T-helper 2 cell treated with Interferon-gamma antibody and Interleukin-4, amounts not matched to agents 5 μg/mL and 100 μg/mL, for 36 hours (primary cell): ENCODE measurements around the gene PJA2.

Experiments
- DNase-seq: peaks from one replicate; pipeline ENCODE4 v3.0.0; 2021; ENCODE audit warnings: low spot score
- H3K27ac Mint-ChIP-seq: one replicate; pipeline ENCODE4 v1.8.0; 2021; ENCODE audit warnings: mild to moderate bottlenecking, mixed read lengths
- H3K27me3 Mint-ChIP-seq: one replicate; pipeline ENCODE4 v1.8.0; 2021; ENCODE audit warnings: low read depth, mixed read lengths
- H3K36me3 Mint-ChIP-seq: one replicate; pipeline ENCODE4 v1.8.0; 2021; ENCODE audit warnings: low read depth, mixed read lengths
- H3K4me1 Mint-ChIP-seq: one replicate; pipeline ENCODE4 v1.8.0; 2021; ENCODE audit warnings: low read depth, mixed read lengths
- H3K4me3 Mint-ChIP-seq: one replicate; pipeline ENCODE4 v1.8.0; 2022; ENCODE audit warnings: mild to moderate bottlenecking, moderate library complexity, mixed read lengths
- H3K9me3 Mint-ChIP-seq: one replicate; pipeline ENCODE4 v1.8.0; 2021; ENCODE audit warnings: mixed read lengths

The PJA2 gene

DNA sequence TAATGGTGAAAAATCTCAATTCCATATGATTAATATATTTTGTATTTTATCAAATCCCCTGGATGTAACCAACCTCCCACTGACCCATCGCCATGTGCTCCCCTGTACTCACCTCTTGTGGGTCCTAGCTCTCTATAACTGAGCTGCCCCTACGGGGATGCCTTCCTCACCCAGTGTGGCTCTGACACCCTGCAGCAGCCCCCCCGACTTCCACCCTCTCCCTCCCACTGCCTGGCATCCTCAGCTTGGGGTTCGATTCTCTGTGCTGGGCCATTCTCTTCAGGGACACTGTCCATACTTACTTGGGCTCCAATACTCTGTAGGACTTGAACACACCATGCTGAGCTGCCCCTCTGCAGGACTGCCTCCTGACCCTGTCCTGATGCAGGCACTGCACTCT, 87.1 kb downstream of the PJA2 start:
- Mint-ChIP-seq H3K36me3 (no peaks in the 10 kb centered on the region), H3K4me3 (no peak overlapping the region), H3K9me3 (no peaks in the 10 kb centered on the region), H3K27me3 (no peaks in the 10 kb centered on the region), H3K27ac (no peak overlapping the region), H3K4me1 (no peaks in the 10 kb centered on the region)
- no peak for DNase-seq

DNA sequence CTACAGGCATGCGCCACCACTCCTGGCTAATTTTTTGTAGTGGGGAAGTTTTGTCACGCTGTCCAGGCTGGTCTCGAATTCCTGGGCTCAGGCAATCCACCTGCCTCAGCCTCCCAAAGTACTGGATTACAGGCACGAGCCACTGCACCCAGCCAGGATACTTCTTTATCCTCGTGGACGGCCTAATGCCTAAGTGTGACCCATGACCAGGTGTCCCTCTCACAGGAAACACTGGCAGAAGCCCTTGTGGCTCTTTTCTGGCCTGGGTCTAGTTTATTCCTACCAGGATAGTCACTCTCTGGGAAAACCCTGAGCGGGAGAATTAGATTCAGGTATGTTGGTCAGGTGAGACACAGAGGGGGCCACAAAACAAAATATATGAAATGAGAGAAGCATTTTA, 90.4 kb downstream of the PJA2 start:
- H3K36me3 Mint-ChIP-seq = no peaks in the 10 kb centered on the region
- H3K27ac Mint-ChIP-seq = no peak overlapping the region
- H3K9me3 Mint-ChIP-seq = no peaks in the 10 kb centered on the region
- DNase-seq = no peak
- H3K27me3 Mint-ChIP-seq = no peaks in the 10 kb centered on the region
- no peaks in the 10 kb centered on the region for H3K4me1 Mint-ChIP-seq
- no peak overlapping the region for H3K4me3 Mint-ChIP-seq

DNA sequence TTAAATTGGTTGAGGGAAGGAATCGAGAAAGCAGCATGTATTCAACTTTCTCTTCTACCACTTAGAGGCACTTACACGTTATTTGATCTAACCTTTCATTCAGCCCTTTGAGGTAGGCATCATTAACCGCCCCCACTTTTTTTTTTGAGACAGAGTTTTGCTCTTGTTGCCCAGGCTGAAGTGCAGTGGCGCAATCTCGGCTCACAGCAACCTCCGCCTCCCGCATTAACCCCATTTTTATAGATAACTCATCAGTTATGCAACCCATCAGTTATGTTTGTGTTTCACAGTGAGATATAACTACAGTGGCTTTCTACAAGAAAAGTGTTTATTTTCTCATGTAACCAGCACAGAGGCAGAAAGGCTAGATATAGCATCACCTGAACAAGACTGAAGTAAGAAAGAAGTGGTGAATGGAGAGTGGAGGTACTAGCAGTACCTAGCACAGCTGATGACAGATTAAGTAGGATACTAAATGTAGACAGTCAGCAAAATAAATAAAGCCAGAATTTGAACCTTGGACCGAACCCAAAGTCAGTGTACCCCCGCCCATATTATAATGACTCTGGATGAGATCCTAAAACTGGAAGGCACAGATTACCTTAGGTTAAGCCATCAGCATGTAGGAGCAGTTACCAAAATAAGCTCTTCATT, 91.2 kb downstream of the PJA2 start:
- no peak overlapping the region for H3K4me3 Mint-ChIP-seq
- H3K27ac Mint-ChIP-seq = no peak overlapping the region

DNA sequence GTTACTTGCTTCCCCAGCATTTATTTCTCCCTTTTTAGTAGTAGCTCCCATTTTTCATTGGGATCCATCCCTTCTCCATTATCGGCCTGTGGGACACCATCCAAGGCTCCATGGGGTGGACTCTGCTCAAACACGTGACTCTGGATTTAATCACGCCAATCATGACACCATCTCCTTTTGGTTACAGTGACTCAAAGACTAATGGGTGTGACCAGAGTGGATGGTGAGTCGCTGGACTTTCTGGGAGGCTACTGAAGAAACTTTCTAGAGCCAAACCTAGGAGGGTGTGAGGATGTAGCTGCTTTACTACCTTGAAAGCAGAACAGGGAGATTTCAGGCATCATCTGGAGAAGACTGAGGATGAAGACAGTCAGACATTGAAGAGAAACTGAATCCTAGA, 93.1 kb downstream of the PJA2 start:
- Mint-ChIP-seq H3K4me3 (no peak overlapping the region), H3K36me3 (no peaks in the 10 kb centered on the region), H3K9me3 (no peaks in the 10 kb centered on the region), H3K27ac (no peak overlapping the region), H3K27me3 (no peaks in the 10 kb centered on the region), H3K4me1 (no peaks in the 10 kb centered on the region)
- DNase-seq = no peak

More for the DNA sequence above, 91.2 kb downstream of the PJA2 start:
- DNase-seq = no peak
- Mint-ChIP-seq H3K36me3 (no peaks in the 10 kb centered on the region), H3K9me3 (no peaks in the 10 kb centered on the region), H3K27me3 (no peaks in the 10 kb centered on the region), H3K4me1 (no peaks in the 10 kb centered on the region)

DNA sequence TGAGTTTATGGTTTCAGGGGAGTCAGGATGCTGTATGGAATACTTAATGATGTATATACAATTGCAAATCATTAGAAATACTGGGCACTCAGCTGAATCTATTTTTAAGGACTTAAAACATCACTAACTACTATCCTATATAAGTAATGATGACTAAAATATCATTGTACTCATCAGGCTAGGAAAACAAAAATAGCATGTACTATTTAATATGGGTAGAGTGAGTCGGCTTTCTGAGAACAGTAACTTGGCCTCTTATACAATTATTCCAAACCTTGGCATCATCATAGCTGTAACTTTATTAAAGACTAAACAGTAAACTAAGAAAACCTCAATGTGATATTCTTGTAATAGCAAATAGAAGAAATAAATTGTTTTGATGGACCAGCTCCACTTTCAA, 94.5 kb downstream of the PJA2 start:
- no peaks in the 10 kb centered on the region for H3K4me1 Mint-ChIP-seq
- DNase-seq = no peak
- no peak overlapping the region for H3K4me3 Mint-ChIP-seq
- no peaks in the 10 kb centered on the region for H3K9me3 Mint-ChIP-seq
- no peak overlapping the region for H3K27ac Mint-ChIP-seq
- no peaks in the 10 kb centered on the region for H3K36me3 Mint-ChIP-seq
- no peaks in the 10 kb centered on the region for H3K27me3 Mint-ChIP-seq

DNA sequence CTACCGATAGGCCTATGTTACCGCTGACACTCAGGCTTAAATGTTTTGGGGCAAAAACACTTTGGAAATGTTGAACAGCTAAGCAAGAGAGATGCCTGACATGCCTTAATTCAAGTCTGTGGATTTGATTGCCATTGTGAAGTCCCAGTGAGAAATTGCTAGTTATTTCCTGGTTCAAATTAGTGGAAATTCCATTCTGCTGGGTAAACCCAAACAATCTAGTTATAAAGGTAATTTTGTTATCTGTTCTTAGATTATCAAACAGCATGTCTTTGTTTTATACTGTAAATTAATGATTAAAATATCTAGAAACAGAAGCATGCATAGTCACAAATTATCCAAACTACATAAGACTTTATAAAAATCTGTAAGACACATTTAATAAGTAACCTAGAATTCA, 96.6 kb downstream of the PJA2 start:
- Mint-ChIP-seq H3K27me3 (no peaks in the 10 kb centered on the region), H3K36me3 (no peaks in the 10 kb centered on the region), H3K4me1 (no peaks in the 10 kb centered on the region)

DNA sequence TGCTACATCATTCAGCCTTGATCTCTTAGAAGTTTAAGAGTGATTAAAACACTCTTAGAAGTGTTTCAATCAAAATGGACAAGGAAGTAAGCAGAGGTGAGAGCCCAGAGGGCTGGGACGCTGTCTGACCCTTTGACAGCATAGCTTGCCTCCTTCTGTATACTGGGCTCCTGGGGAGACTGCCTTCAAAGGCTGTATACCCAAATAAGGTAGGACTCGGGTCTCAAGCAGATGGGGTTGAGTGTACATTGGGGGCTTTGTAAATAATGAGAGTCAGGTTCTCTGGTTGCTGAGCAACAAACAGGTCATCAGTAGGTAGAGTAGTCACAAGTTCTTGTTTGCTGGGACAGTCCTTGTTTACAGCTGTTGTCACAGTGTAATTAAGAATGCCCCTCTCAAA, 97.1 kb downstream of the PJA2 start:
- H3K27me3 Mint-ChIP-seq = no peaks in the 10 kb centered on the region
- DNase-seq = no peak
- no peaks in the 10 kb centered on the region for H3K36me3 Mint-ChIP-seq

More for the DNA sequence above, 96.6 kb downstream of the PJA2 start:
- H3K4me3 Mint-ChIP-seq = no peak overlapping the region
- DNase-seq = no peak
- no peaks in the 10 kb centered on the region for H3K9me3 Mint-ChIP-seq
- no peak overlapping the region for H3K27ac Mint-ChIP-seq

DNA sequence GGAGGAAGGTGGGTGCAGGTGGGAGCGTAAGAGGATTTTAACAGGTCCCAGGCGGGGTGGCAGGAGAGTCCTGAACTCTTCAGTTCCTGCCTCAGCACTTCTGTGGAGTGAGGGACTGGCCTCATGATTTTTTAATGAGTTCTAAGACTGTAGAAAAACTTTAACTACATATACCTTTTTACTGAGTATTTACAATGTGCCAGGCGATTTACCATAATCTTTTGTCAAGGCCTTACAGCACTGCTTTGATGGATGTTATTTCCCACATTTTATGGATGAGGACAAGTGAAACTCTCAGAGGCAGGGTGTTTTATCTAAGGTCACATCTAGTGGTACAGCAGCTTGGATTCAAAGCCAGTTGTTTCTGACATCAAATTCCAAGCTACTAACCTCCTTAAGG, 99.5 kb downstream of the PJA2 start:
- H3K36me3 Mint-ChIP-seq = no peaks in the 10 kb centered on the region
- H3K27me3 Mint-ChIP-seq = no peaks in the 10 kb centered on the region
- H3K9me3 Mint-ChIP-seq = no peaks in the 10 kb centered on the region
- no peak for DNase-seq
- H3K4me1 Mint-ChIP-seq = no peaks in the 10 kb centered on the region
- no peak overlapping the region for H3K4me3 Mint-ChIP-seq
- H3K27ac Mint-ChIP-seq = no peak overlapping the region

More for the DNA sequence above, 97.1 kb downstream of the PJA2 start:
- Mint-ChIP-seq H3K4me3 (no peak overlapping the region), H3K27ac (no peak overlapping the region), H3K4me1 (no peaks in the 10 kb centered on the region), H3K9me3 (no peaks in the 10 kb centered on the region)

DNA sequence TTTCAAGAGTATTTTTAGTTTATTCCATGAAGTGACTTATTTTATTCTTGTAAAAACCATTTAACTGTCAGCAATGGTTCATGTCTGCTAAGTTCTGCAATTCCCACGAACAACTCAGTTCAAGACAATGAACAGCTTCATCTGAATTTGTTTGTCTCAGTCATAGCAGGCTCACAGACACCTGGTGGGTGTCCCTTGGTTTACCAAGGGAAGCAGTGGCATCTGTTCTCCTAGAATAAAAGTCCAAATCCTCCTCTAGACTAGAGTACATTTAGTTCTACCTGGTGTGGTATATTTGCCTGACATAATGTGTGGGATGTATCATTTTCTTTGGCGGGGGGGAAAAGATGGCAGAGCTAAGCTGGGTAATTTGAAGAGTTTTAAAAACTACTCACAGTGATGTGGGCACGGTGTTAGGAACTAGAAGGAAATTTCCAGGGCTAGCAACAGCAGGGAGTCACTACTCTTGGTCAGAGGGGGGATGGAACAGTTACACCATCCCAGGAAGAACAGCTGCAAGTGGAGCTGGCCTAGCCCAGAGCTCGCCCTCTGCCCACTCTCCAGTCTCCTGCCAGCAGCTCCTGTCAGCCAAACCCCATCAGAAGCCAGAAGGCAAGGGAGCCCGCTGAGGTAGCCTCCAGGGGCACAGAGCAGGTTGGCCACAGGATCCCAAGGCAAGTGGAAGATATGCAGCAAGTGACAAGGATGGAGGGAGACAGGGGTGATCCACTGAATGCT, 100.3 kb downstream of the PJA2 start:
- Mint-ChIP-seq H3K4me3 (no peak overlapping the region), H3K4me1 (no peaks in the 10 kb centered on the region), H3K9me3 (no peaks in the 10 kb centered on the region), H3K27ac (no peak overlapping the region), H3K36me3 (no peaks in the 10 kb centered on the region), H3K27me3 (no peaks in the 10 kb centered on the region)
- DNase-seq = no peak

DNA sequence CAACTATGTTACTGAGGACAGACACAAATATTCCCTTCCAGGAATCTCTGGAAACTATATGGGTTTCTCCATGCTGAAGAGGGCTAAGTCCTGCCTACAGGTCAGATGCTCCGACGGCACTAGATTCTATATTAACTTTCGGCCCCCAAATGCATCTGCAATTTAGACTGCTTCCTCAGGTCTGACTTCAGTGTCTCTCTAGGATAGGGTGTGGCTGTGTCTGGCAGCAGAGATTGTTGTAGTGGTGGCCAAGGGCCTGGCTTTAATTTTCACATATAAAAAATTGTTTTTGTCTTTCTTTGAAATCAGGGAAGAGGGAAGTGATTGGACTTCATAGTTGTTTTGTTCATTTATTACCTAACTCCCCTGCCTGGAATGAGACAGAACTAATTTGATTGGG, 101.8 kb downstream of the PJA2 start:
- Mint-ChIP-seq H3K4me3 (no peak overlapping the region), H3K9me3 (no peaks in the 10 kb centered on the region), H3K4me1 (no peaks in the 10 kb centered on the region), H3K36me3 (no peaks in the 10 kb centered on the region), H3K27ac (no peak overlapping the region), H3K27me3 (no peaks in the 10 kb centered on the region)
- no peak for DNase-seq

DNA sequence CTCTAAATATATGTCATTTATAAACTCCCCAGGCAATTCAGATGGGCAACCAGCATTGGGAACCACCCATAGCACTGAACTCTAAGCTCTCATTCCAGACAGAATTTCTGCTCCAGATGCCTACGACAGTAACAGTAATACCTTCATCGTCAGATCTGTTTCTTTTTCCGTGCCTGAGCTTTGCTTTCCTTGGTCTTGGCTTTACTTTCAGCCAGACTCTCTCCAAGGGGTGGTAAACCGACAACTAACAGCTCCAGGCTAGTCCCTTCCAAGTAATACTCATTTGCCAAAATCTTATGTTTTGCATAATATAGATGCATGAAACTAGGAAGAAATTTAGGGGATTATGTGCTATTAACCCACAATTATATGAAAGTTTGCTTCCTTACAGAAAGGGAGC, 102.3 kb downstream of the PJA2 start:
- no peak for DNase-seq
- Mint-ChIP-seq H3K27ac (no peak overlapping the region), H3K4me1 (no peaks in the 10 kb centered on the region), H3K9me3 (no peaks in the 10 kb centered on the region), H3K27me3 (no peaks in the 10 kb centered on the region), H3K36me3 (no peaks in the 10 kb centered on the region), H3K4me3 (no peak overlapping the region)

DNA sequence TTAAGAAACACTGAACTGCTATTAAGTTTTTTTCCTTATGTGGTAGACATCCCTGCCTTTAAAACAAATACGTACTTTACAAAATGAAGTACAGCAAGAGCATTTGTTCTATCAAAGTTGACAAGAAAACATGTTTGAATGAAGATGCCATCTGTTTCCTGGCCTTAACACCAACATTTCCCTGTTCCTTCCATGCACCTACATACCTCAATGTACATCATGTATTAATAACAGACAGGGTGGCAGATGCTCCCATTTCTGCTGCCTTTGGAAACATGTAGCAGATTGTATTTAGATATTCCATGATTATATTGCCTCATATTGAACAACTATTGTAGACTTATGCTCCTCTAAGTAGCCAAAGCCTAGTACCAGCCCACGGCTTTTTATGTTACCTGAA, 104.4 kb downstream of the PJA2 start:
- no peaks in the 10 kb centered on the region for H3K4me1 Mint-ChIP-seq

DNA sequence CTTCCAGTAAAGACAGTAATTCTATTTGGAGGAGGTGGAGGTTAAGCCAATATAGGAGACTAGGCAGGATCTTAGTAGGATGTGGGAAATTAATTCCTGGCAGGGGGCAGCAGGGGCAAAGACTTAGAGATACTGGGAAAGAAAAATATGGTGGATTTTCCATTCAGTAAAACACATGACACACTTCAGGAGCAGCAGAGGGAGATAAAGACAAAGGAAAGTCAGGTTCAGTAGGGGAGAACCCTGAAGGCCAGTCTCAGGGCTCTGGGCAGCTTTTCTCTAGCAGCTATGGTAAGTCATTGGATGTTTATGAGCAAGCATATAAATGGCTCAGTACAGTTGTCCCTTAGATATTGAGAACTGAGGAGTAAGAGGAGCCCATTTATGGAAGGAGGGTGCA, 105.5 kb downstream of the PJA2 start:
- Mint-ChIP-seq H3K4me3 (no peak overlapping the region), H3K9me3 (no peaks in the 10 kb centered on the region), H3K27me3 (no peaks in the 10 kb centered on the region), H3K27ac (no peak overlapping the region), H3K36me3 (no peaks in the 10 kb centered on the region), H3K4me1 (no peaks in the 10 kb centered on the region)
- DNase-seq = no peak

More for the DNA sequence above, 104.4 kb downstream of the PJA2 start:
- Mint-ChIP-seq H3K9me3 (no peaks in the 10 kb centered on the region), H3K27ac (no peak overlapping the region), H3K27me3 (no peaks in the 10 kb centered on the region), H3K36me3 (no peaks in the 10 kb centered on the region), H3K4me3 (no peak overlapping the region)
- no peak for DNase-seq

DNA sequence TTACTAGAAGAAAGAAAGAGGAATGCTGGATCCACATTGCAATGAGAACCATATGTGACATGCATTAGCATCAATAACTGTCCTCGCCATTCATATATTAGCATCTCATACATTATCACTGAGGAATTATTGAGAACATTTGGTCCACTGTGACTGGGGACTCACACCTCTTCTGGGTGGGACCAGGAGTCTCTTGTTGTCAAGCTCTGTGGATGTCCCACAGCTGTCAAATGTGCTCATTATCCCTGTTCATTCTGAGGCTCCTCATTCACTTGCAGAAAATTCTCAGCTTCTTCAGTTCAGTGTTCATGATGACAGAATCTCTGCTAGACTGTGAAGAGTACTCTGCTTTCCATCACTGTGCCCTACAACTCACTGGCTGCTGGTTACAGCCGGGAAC, 109.4 kb downstream of the PJA2 start:
- no peaks in the 10 kb centered on the region for H3K36me3 Mint-ChIP-seq
- no peaks in the 10 kb centered on the region for H3K27me3 Mint-ChIP-seq
- no peaks in the 10 kb centered on the region for H3K4me1 Mint-ChIP-seq
- DNase-seq = no peak
- H3K4me3 Mint-ChIP-seq = no peak overlapping the region
- H3K27ac Mint-ChIP-seq = no peak overlapping the region
- H3K9me3 Mint-ChIP-seq = no peaks in the 10 kb centered on the region

DNA sequence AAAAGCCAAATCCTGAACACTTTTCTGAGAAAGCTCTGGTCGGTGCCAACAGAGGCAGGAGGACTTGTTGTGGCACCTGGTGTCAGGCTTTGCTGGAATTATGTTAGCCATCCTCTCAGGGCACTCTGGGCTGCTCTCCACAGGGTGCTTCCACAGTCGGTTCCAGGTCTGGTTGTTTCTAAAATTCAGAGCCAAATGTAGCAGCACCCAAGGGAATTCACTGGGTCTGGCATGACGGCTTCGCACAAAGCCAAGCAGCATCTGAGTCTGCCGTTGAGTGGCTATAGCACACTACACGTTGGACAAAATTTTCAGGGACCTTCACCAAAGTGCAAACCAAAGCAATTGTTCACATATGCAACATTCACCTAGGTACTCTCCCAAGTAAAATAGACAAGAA, 110.2 kb downstream of the PJA2 start:
- Mint-ChIP-seq H3K36me3 (no peaks in the 10 kb centered on the region), H3K27ac (no peak overlapping the region), H3K4me1 (no peaks in the 10 kb centered on the region), H3K27me3 (no peaks in the 10 kb centered on the region), H3K4me3 (no peak overlapping the region), H3K9me3 (no peaks in the 10 kb centered on the region)
- DNase-seq = no peak
